ENCODE results near the gene MAMDC2.
A peak's percentile ranks its signal among the peaks of the same experiment; 100 is the strongest.

Gene MAMDC2

GRCh38 chr9:70043689-70044489 lies at the start of gene MAMDC2:
MAMDC2 (plus strand) TSS chr9:70043848; CDS start chr9:70044198, 350 bp downstream.
- Histone ChIP-seq H3K9me3 (ENCODE audit: control insufficient read depth, low read length) (no peaks in the 10 kb centered on the region), H3K9ac (ENCODE audit: low read length) (peak within 1 kb of the TSS; percentile 61)

GRCh38 chr9:69995846-69996245 lies 47.8 kb upstream of the MAMDC2 start:
- Histone ChIP-seq H3K4me1 (ENCODE audit: control insufficient read depth, insufficient read depth, low read length) (no peaks in the 10 kb centered on the region), H3K27me3 (ENCODE audit: control insufficient read depth, insufficient read depth, low read length) (no peaks in the 10 kb centered on the region), H3K36me3 (ENCODE audit: control insufficient read depth, insufficient read depth, low read length) (no peaks in the 10 kb centered on the region), H3K4me3 (ENCODE audit: low read length) (no peak overlapping the region), H3K9me3 (ENCODE audit: control insufficient read depth, low read length) (no peaks in the 10 kb centered on the region), H3K9ac (ENCODE audit: low read length) (no peak overlapping the region)

More at GRCh38 chr9:70043689-70044489, at the start of gene MAMDC2:
- Histone ChIP-seq H3K4me3 (ENCODE audit: low read length) (peak within 1 kb of the TSS; percentile 23), H3K27me3 (ENCODE audit: control insufficient read depth, insufficient read depth, low read length) (peaks cover 21% of the 10 kb centered on the region), H3K36me3 (ENCODE audit: control insufficient read depth, insufficient read depth, low read length) (no peaks in the 10 kb centered on the region), H3K4me1 (ENCODE audit: control insufficient read depth, insufficient read depth, low read length) (peaks cover 7% of the 10 kb centered on the region)

GRCh38 chr9:69996967-69997366 lies 46.7 kb upstream of the MAMDC2 start:
- H3K27me3 ChIP-seq (ENCODE audit: control insufficient read depth, insufficient read depth, low read length) = no peaks in the 10 kb centered on the region
- no peaks in the 10 kb centered on the region for H3K4me1 ChIP-seq (ENCODE audit: control insufficient read depth, insufficient read depth, low read length)
- no peak overlapping the region for H3K9ac ChIP-seq (ENCODE audit: low read length)
- no peaks in the 10 kb centered on the region for H3K9me3 ChIP-seq (ENCODE audit: control insufficient read depth, low read length)
- no peaks in the 10 kb centered on the region for H3K36me3 ChIP-seq (ENCODE audit: control insufficient read depth, insufficient read depth, low read length)
- H3K4me3 ChIP-seq (ENCODE audit: low read length) = no peak overlapping the region

GRCh38 chr9:69997524-69997923 lies 46.1 kb upstream of the MAMDC2 start:
- H3K27me3 ChIP-seq (ENCODE audit: control insufficient read depth, insufficient read depth, low read length) = no peaks in the 10 kb centered on the region
- H3K36me3 ChIP-seq (ENCODE audit: control insufficient read depth, insufficient read depth, low read length) = no peaks in the 10 kb centered on the region
- no peaks in the 10 kb centered on the region for H3K4me1 ChIP-seq (ENCODE audit: control insufficient read depth, insufficient read depth, low read length)
- H3K4me3 ChIP-seq (ENCODE audit: low read length) = no peak overlapping the region
- no peak overlapping the region for H3K9ac ChIP-seq (ENCODE audit: low read length)
- no peaks in the 10 kb centered on the region for H3K9me3 ChIP-seq (ENCODE audit: control insufficient read depth, low read length)

GRCh38 chr9:69999315-69999714 lies 44.3 kb upstream of the MAMDC2 start:
- no peak overlapping the region for H3K4me3 ChIP-seq (ENCODE audit: low read length)

GRCh38 chr9:70000469-70000868 lies 43.2 kb upstream of the MAMDC2 start:
- Histone ChIP-seq H3K4me1 (ENCODE audit: control insufficient read depth, insufficient read depth, low read length) (no peaks in the 10 kb centered on the region), H3K9me3 (ENCODE audit: control insufficient read depth, low read length) (no peaks in the 10 kb centered on the region), H3K4me3 (ENCODE audit: low read length) (no peak overlapping the region), H3K9ac (ENCODE audit: low read length) (no peak overlapping the region), H3K36me3 (ENCODE audit: control insufficient read depth, insufficient read depth, low read length) (no peaks in the 10 kb centered on the region), H3K27me3 (ENCODE audit: control insufficient read depth, insufficient read depth, low read length) (no peaks in the 10 kb centered on the region)

More at GRCh38 chr9:69999315-69999714, 44.3 kb upstream of the MAMDC2 start:
- Histone ChIP-seq H3K4me1 (ENCODE audit: control insufficient read depth, insufficient read depth, low read length) (no peaks in the 10 kb centered on the region), H3K36me3 (ENCODE audit: control insufficient read depth, insufficient read depth, low read length) (no peaks in the 10 kb centered on the region), H3K9ac (ENCODE audit: low read length) (no peak overlapping the region), H3K9me3 (ENCODE audit: control insufficient read depth, low read length) (no peaks in the 10 kb centered on the region), H3K27me3 (ENCODE audit: control insufficient read depth, insufficient read depth, low read length) (no peaks in the 10 kb centered on the region)

- Histone ChIP-seq H3K4me1 (ENCODE audit: control insufficient read depth, insufficient read depth, low read length) (no peaks in the 10 kb centered on the region), H3K36me3 (ENCODE audit: control insufficient read depth, insufficient read depth, low read length) (no peaks in the 10 kb centered on the region)
Observed at GRCh38 chr9:70003901-70004714, 39.5 kb upstream of the MAMDC2 start.

GRCh38 chr9:70006306-70006705 lies 37.3 kb upstream of the MAMDC2 start:
- Histone ChIP-seq H3K27me3 (ENCODE audit: control insufficient read depth, insufficient read depth, low read length) (no peaks in the 10 kb centered on the region), H3K9ac (ENCODE audit: low read length) (no peak overlapping the region), H3K4me1 (ENCODE audit: control insufficient read depth, insufficient read depth, low read length) (no peaks in the 10 kb centered on the region), H3K36me3 (ENCODE audit: control insufficient read depth, insufficient read depth, low read length) (no peaks in the 10 kb centered on the region), H3K9me3 (ENCODE audit: control insufficient read depth, low read length) (no peaks in the 10 kb centered on the region), H3K4me3 (ENCODE audit: low read length) (no peak overlapping the region)

More at GRCh38 chr9:70003901-70004714, 39.5 kb upstream of the MAMDC2 start:
- H3K9me3 ChIP-seq (ENCODE audit: control insufficient read depth, low read length) = no peaks in the 10 kb centered on the region
- no peak overlapping the region for H3K4me3 ChIP-seq (ENCODE audit: low read length)
- no peak overlapping the region for H3K9ac ChIP-seq (ENCODE audit: low read length)
- no peaks in the 10 kb centered on the region for H3K27me3 ChIP-seq (ENCODE audit: control insufficient read depth, insufficient read depth, low read length)

- H3K27me3 ChIP-seq (ENCODE audit: control insufficient read depth, insufficient read depth, low read length) = no peaks in the 10 kb centered on the region
- no peak overlapping the region for H3K4me3 ChIP-seq (ENCODE audit: low read length)
- H3K36me3 ChIP-seq (ENCODE audit: control insufficient read depth, insufficient read depth, low read length) = no peaks in the 10 kb centered on the region
- no peak overlapping the region for H3K9ac ChIP-seq (ENCODE audit: low read length)
- H3K9me3 ChIP-seq (ENCODE audit: control insufficient read depth, low read length) = no peaks in the 10 kb centered on the region
- no peaks in the 10 kb centered on the region for H3K4me1 ChIP-seq (ENCODE audit: control insufficient read depth, insufficient read depth, low read length)
Observed at GRCh38 chr9:70007831-70008230, 35.8 kb upstream of the MAMDC2 start.

- Histone ChIP-seq H3K9ac (ENCODE audit: low read length) (no peak overlapping the region), H3K4me3 (ENCODE audit: low read length) (no peak overlapping the region), H3K36me3 (ENCODE audit: control insufficient read depth, insufficient read depth, low read length) (no peaks in the 10 kb centered on the region), H3K9me3 (ENCODE audit: control insufficient read depth, low read length) (no peaks in the 10 kb centered on the region), H3K27me3 (ENCODE audit: control insufficient read depth, insufficient read depth, low read length) (no peaks in the 10 kb centered on the region), H3K4me1 (ENCODE audit: control insufficient read depth, insufficient read depth, low read length) (no peaks in the 10 kb centered on the region)
Observed at GRCh38 chr9:70010015-70010414, 33.6 kb upstream of the MAMDC2 start.

GRCh38 chr9:70011366-70011765 lies 32.3 kb upstream of the MAMDC2 start:
- no peaks in the 10 kb centered on the region for H3K9me3 ChIP-seq (ENCODE audit: control insufficient read depth, low read length)
- H3K9ac ChIP-seq (ENCODE audit: low read length) = no peak overlapping the region
- H3K4me1 ChIP-seq (ENCODE audit: control insufficient read depth, insufficient read depth, low read length) = no peaks in the 10 kb centered on the region
- no peak overlapping the region for H3K4me3 ChIP-seq (ENCODE audit: low read length)
- no peaks in the 10 kb centered on the region for H3K36me3 ChIP-seq (ENCODE audit: control insufficient read depth, insufficient read depth, low read length)
- no peaks in the 10 kb centered on the region for H3K27me3 ChIP-seq (ENCODE audit: control insufficient read depth, insufficient read depth, low read length)

GRCh38 chr9:70012569-70012968 lies 31.1 kb upstream of the MAMDC2 start:
- Histone ChIP-seq H3K4me3 (ENCODE audit: low read length) (no peak overlapping the region), H3K27me3 (ENCODE audit: control insufficient read depth, insufficient read depth, low read length) (no peaks in the 10 kb centered on the region), H3K9me3 (ENCODE audit: control insufficient read depth, low read length) (no peaks in the 10 kb centered on the region), H3K9ac (ENCODE audit: low read length) (no peak overlapping the region), H3K36me3 (ENCODE audit: control insufficient read depth, insufficient read depth, low read length) (no peaks in the 10 kb centered on the region), H3K4me1 (ENCODE audit: control insufficient read depth, insufficient read depth, low read length) (no peaks in the 10 kb centered on the region)
